Measurements from ENCODE around the gene MTRFR.

The MTRFR gene

DNA sequence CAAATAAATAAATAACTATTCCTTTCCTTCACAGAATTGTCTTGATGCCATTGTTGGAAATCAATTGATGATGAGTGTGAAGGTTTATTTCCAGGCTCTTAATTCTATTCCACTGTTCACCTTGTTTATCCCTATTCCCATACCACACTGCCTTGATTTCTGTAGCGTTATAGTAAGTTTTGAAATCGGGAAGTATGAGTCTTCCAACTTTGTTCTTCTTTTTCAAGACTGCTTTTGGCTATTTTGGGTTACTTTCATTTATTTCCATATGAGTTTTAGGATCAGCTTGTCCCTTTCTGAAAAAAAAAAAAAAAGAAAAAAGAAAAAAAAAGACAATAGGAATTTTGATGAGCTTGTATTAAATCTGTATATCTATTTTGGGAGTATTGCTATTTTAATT is 47.7 kb downstream of the MTRFR start:
- no peak for TF ChIP-seq EZH2phosphoT487 (IDR thresholded peaks at IDR 0.05; ENCODE audit: low read depth)
- TF ChIP-seq, protein P1, sequence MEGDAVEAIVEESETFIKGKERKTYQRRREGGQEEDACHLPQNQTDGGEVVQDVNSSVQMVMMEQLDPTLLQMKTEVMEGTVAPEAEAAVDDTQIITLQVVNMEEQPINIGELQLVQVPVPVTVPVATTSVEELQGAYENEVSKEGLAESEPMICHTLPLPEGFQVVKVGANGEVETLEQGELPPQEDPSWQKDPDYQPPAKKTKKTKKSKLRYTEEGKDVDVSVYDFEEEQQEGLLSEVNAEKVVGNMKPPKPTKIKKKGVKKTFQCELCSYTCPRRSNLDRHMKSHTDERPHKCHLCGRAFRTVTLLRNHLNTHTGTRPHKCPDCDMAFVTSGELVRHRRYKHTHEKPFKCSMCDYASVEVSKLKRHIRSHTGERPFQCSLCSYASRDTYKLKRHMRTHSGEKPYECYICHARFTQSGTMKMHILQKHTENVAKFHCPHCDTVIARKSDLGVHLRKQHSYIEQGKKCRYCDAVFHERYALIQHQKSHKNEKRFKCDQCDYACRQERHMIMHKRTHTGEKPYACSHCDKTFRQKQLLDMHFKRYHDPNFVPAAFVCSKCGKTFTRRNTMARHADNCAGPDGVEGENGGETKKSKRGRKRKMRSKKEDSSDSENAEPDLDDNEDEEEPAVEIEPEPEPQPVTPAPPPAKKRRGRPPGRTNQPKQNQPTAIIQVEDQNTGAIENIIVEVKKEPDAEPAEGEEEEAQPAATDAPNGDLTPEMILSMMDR (IDR thresholded peaks at IDR 0.05; ENCODE audit: low read depth, low read length): no peak
- Histone ChIP-seq H3K4me2 (ENCODE audit: low read length) (no peak overlapping the region), H3K79me2 (ENCODE audit: low read length) (no peaks in the 10 kb centered on the region), H3K27ac (ENCODE audit: low read length) (no peak overlapping the region), H3K9ac (ENCODE audit: low read length) (no peak overlapping the region), H3K4me1 (ENCODE audit: low read length) (peaks cover 17% of the 10 kb centered on the region), H3K4me3 (ENCODE audit: low read length) (no peak overlapping the region), H3K9me3 (ENCODE audit: insufficient read depth, low read length) (no peaks in the 10 kb centered on the region), H4K20me1 (ENCODE audit: insufficient read depth, low read length) (no peaks in the 10 kb centered on the region), H2AFZ (ENCODE audit: low read depth, low read length) (no peak overlapping the region), H3K27me3 (ENCODE audit: low read depth, low read length) (no peaks in the 10 kb centered on the region), H3K36me3 (replicated peaks; ENCODE audit: low read depth, low read length) (no peaks in the 10 kb centered on the region)

DNA sequence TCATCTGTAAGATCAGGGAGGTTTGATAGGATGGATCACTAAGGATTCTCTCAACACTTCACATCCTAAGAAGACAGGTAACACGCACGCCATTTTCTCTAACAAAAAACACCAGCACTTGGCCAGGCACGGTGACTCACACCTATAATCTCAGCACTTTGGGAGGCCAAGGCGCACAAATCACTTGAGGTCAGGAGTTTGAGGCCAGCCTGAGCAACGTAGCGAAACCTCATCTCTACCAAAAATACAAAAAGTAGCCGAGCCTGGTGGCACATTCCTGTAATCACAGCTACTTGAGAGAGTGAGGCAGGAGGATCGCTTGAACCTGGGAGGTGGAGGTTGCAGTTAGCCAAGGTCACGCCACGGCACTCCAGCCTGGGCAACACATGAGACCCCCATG is 48.9 kb downstream of the MTRFR start:
- Histone ChIP-seq H3K79me2 (ENCODE audit: low read length) (no peaks in the 10 kb centered on the region), H3K4me1 (ENCODE audit: low read length) (peaks cover 17% of the 10 kb centered on the region), H3K27ac (ENCODE audit: low read length) (no peak overlapping the region), H3K36me3 (replicated peaks; ENCODE audit: low read depth, low read length) (no peaks in the 10 kb centered on the region), H3K9me3 (ENCODE audit: insufficient read depth, low read length) (no peaks in the 10 kb centered on the region), H3K4me3 (ENCODE audit: low read length) (no peak overlapping the region), H3K4me2 (ENCODE audit: low read length) (no peak overlapping the region), H3K27me3 (ENCODE audit: low read depth, low read length) (no peaks in the 10 kb centered on the region), H4K20me1 (ENCODE audit: insufficient read depth, low read length) (no peaks in the 10 kb centered on the region), H2AFZ (ENCODE audit: low read depth, low read length) (no peak overlapping the region), H3K9ac (ENCODE audit: low read length) (no peak overlapping the region)
- no peak for TF ChIP-seq EZH2phosphoT487 (IDR thresholded peaks at IDR 0.05; ENCODE audit: low read depth)
- TF ChIP-seq, protein P1 (IDR thresholded peaks at IDR 0.05; ENCODE audit: low read depth, low read length): no peak

DNA sequence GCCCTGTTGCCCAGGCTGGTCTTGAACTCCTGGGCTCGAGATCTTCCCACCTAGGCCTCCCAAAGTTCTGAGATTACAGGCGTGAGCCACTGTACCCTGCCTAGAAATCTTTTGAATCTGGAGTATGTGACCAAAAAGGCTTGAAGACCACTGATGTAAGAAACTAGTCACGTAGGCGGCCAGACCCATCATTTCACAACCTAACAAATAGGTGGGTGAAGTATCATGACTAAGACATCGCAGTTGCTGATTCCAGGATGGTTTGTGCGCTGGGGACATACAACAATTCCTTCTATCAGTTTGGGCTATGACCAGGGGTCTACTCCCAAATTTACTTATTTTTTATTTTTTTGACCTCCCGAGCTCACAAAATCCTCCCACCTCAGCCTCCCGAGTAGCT is 50.2 kb downstream of the MTRFR start:
- Histone ChIP-seq H3K4me3 (ENCODE audit: low read length) (no peak overlapping the region), H2AFZ (ENCODE audit: low read depth, low read length) (no peak overlapping the region), H3K4me2 (ENCODE audit: low read length) (no peak overlapping the region), H3K36me3 (replicated peaks; ENCODE audit: low read depth, low read length) (no peaks in the 10 kb centered on the region), H3K79me2 (ENCODE audit: low read length) (no peaks in the 10 kb centered on the region), H3K9me3 (ENCODE audit: insufficient read depth, low read length) (no peaks in the 10 kb centered on the region), H3K27ac (ENCODE audit: low read length) (no peak overlapping the region), H4K20me1 (ENCODE audit: insufficient read depth, low read length) (no peaks in the 10 kb centered on the region), H3K27me3 (ENCODE audit: low read depth, low read length) (no peaks in the 10 kb centered on the region), H3K9ac (ENCODE audit: low read length) (no peak overlapping the region), H3K4me1 (ENCODE audit: low read length) (peaks cover 7% of the 10 kb centered on the region)
- no peak for TF ChIP-seq EZH2phosphoT487 (IDR thresholded peaks at IDR 0.05; ENCODE audit: low read depth)
- TF ChIP-seq, protein P1 (IDR thresholded peaks at IDR 0.05; ENCODE audit: low read depth, low read length): no peak

DNA sequence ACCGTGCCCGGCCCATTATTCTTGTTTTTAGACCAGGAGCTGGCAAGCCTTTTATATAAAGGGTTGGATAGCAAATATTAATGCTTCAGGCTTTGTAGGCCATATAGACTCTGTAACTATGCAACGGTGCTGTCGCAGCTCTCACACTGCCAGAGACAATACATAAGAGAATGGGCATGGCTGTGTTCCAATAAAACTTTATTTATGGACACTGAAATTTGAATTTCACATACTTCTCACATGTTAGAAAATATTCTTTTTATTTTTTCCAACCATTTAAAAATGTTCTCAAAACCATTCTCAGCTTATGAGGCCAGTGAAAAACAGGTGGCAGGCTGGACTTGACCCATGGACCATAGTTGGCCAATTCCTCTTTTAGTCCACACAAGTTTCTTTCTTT is 51.4 kb downstream of the MTRFR start:
- H3K4me3 ChIP-seq (ENCODE audit: low read length): no peak overlapping the region
- H3K27me3 ChIP-seq (ENCODE audit: low read depth, low read length): no peaks in the 10 kb centered on the region
- TF ChIP-seq, protein P1 (IDR thresholded peaks at IDR 0.05; ENCODE audit: low read depth, low read length): no peak
- TF ChIP-seq EZH2phosphoT487 (IDR thresholded peaks at IDR 0.05; ENCODE audit: low read depth): no peak
- H3K9ac ChIP-seq (ENCODE audit: low read length): no peak overlapping the region
- H3K27ac ChIP-seq (ENCODE audit: low read length): no peak overlapping the region
- H3K36me3 ChIP-seq (replicated peaks; ENCODE audit: low read depth, low read length): peaks cover 9% of the 10 kb centered on the region
- H4K20me1 ChIP-seq (ENCODE audit: insufficient read depth, low read length): no peaks in the 10 kb centered on the region
- H3K79me2 ChIP-seq (ENCODE audit: low read length): no peaks in the 10 kb centered on the region
- no peaks in the 10 kb centered on the region for H3K9me3 ChIP-seq (ENCODE audit: insufficient read depth, low read length)
- no peak overlapping the region for H2AFZ ChIP-seq (ENCODE audit: low read depth, low read length)
- H3K4me2 ChIP-seq (ENCODE audit: low read length): no peak overlapping the region
- H3K4me1 ChIP-seq (ENCODE audit: low read length): no peaks in the 10 kb centered on the region
